NOMO-1 treated with DMSO at 0.1 percent for 48 hours (cell line): ENCODE measurements around the gene PYGO2.

Experiments
- DNase-seq: peaks from one replicate; lab custom pipeline; 2025; ENCODE audit not compliant: unreplicated experiment; lab: John Stamatoyannopoulos, UW

Gene PYGO2

DNA sequence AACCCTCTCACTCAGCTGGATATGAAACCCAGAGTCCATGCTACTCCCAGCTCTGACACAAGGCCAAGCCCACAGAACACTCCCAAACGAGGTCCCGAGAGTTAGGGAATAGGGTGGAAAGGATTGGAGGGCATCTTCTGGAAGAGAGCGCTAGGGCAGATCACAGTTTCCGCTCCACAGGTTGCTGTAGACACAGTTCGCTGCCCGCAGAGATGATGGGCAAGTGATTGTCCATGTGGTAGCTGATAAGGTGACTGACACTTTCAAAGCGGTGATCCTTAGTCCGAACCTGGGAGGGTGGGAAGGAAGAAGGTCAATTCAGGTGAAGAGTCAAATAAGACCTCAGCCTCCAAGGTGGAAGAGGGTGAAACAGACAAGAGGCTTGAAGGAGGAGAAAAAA lies 2.1 kb upstream of the PYGO2 start:
- DNase-seq = no peak

- DNase-seq = no peak
These were observed 1.3 kb upstream of the PYGO2 start for GRCh38 chr1:154962795-154963330.

GRCh38 chr1:154962156-154962749 lies 671 bp upstream of the PYGO2 start:
- peak; percentile 49 for DNase-seq

GRCh38 chr1:154960446-154961136 lies 991 bp downstream of the PYGO2 start:
- DNase-seq = no peak

GRCh38 chr1:154959426-154959780 lies 2.2 kb downstream of the PYGO2 start:
- DNase-seq = no peak

DNA sequence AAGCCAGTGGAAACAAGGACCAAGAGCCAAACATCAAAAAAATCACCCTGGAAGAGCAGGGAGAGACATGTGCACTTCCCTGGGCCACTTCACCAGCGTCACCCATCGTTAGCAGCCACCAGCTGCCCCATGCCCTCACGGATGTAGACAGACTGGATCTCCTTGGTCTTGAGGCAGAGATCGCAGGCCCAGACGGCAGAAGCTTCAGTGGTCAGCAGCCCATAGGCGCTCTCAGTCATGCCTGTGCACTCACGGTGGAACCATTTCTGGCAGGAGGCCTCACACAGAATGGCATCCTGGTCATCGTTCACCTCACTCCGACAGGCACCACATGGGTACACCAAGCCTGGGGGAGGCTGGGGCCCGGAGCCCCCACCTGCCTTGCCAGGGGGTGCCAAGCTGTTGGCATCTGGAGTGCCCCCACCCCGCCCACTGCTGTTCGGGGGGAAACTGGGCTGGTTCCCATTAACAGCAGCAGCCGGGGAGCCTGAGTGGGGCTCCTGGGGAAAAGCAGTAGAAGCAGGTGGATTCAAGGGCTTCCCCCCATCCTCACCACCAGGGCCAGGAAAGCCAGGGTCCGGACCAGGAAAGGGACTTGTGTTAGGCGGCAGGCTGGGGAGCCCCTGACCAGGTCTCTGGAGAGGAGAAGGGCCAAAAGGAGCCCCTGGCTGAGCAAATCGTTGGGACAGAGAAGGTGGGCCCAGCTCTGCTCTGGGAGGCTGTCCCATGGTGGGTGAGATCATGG lies 2.7 kb downstream of the PYGO2 start:
- no peak for DNase-seq

DNA sequence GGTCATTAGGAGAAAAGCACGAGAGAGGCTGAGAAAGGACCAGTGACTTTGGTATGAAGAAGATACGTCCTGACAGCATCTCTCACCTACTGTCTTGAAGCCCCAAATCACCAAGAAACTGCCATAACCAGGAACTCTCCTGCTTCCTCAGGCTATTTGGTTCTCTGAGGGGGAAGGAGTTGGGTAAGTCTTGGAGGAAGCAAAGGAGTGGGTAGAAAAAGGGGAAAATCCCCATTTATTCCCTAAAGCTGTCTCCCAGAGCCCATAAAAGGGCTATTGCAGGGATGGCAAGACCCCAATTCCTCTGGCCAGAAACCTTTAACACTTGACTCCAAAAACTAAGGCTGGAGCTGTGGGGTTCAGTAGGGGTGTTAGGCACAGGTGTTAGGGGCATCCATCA lies 3.5 kb downstream of the PYGO2 start:
- no peak for DNase-seq

GRCh38 chr1:154957091-154957657 lies 4.4 kb downstream of the PYGO2 start:
- DNase-seq = no peak

GRCh38 chr1:154956544-154956941 lies 5.0 kb downstream of the PYGO2 start:
- no peak for DNase-seq

GRCh38 chr1:154955718-154956543 lies 5.7 kb downstream of the PYGO2 start, which contains the start of gene PBXIP1:
Gene PBXIP1, minus strand, starts transcription at chr1:154956099. Its CDS starts 2,378 bp downstream, at chr1:154953721.
- DNase-seq = peak; percentile 89

DNA sequence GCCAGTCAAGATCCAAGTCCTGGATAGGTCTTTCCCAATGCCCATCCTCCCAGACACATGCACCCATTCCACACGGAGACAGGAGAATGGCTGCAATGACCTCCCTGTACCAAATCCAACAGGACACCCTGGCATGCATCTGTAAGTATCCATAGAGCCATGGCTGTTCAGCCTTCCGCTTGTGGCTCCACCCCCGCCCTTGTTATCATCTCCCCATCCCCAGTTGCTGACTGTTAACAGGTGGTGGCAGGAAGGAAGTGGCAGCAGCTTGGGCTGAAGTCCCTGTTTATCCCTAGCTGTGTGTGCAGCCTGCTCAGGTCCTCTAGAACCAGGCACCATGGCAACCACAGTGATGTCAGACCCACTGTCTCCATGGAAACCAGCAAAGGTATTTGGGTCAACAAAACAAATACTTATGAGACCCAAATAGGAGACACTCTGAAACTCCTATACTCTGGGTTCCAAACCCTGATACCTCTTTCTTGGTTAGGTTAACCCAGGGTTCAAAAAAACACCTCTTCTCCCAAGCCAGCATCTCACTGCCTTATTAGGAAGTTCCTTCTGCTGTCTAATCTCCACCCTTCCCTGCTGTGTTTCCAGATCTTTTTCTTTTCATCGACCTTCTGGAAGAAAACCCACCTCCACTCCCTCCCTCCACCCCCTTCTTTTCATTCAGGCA lies 6.4 kb downstream of the PYGO2 start:
- no peak for DNase-seq

- DNase-seq = no peak
These were observed 7.0 kb downstream of the PYGO2 start for GRCh38 chr1:154954541-154954940.

DNA sequence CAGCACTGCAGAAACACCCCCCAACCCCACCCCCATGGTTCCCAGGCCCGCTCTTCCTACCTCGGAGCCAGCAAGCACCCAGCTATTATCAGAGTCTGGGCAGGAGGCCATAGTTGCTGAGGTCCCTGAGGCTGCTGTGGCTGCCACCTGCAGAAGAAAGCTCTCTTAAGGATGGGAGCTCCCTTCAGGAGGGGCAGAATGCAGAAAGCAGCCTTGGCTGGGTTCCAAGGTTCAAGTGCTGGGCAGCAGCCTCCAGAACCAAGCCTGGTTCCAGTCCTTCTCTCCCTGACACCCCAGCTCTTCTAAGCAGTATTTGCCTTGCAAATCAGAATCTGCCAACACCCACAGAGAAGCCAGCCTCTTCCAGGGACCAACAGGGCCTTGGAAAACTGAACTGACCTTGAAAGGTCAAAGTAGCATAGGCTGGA lies 8.0 kb downstream of the PYGO2 start:
- DNase-seq = no peak

DNA sequence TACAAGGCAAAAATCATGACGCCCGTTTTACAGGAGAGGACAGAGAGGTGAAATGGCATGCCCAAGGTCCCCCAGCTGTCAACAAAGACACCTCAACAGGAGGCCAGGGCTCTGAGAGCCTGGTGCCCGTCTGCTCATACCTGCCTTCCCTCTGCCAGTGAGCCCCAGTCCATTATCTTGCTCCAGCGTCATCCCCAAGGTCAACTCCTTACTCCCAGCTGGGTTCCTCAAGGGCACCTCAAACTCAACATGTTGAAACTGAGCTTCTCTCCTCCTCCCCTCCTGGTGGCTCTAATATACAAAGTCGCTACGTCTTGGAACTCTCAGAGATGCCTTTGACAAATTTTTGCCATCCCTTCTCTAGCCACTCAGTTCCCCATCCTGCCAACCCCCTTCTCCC lies 8.9 kb downstream of the PYGO2 start:
- DNase-seq = no peak

DNA sequence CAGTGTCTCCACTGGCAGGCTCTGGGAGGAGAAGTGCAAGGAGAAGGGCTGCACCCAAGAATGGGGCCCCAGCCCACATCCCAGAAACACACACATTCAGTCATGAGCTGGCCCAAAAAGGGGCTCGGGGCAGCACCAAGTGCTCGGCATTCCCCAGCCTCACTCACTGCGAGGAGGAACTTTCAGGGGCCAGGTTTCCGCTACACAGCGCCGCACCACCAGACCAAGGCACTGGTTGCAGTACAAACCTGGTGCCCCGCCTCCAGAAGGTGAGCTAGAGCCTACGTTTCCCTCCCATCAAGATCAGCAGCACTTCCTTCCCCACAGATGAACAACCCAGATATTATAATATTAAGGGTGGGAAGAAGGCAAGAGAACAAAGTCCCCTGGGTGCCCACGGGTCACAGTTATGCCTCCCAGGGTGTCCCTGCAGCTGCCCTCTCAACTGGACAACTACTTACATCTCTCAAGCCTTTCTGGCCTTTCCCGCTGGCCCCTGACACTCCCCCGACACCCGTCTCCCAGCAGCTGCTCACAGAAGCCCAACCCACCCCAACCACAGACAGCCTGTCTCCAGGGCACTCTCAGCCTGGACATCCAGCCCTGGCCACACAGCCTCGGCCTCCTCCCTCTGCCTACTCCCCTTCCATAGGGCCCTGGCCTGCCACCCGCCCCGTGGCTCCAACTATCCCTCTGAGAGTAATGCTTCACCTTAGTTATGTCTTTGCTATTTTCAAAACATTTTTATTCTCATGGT lies 9.5 kb downstream of the PYGO2 start:
- no peak for DNase-seq

DNA sequence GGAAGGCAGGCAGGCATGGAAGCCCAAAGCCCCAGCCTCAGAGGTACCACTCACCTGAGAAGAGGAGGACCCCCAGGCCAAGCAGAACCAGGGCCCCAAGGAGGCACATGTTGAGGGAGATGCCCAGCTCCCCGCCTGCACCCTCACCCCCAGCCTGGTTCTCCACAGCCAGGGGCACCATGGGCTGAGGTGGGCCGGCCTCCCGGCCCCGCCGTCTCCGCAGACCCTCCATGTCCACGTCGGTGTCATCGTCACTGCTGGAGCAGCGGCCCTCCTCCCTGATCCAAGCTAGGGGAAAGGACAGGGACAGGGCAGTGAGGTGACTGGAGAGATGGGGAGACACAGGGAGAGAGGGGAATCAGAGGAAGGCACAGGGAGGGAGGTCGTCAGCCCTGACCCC lies 13.5 kb downstream of the PYGO2 start:
- no peak for DNase-seq

DNA sequence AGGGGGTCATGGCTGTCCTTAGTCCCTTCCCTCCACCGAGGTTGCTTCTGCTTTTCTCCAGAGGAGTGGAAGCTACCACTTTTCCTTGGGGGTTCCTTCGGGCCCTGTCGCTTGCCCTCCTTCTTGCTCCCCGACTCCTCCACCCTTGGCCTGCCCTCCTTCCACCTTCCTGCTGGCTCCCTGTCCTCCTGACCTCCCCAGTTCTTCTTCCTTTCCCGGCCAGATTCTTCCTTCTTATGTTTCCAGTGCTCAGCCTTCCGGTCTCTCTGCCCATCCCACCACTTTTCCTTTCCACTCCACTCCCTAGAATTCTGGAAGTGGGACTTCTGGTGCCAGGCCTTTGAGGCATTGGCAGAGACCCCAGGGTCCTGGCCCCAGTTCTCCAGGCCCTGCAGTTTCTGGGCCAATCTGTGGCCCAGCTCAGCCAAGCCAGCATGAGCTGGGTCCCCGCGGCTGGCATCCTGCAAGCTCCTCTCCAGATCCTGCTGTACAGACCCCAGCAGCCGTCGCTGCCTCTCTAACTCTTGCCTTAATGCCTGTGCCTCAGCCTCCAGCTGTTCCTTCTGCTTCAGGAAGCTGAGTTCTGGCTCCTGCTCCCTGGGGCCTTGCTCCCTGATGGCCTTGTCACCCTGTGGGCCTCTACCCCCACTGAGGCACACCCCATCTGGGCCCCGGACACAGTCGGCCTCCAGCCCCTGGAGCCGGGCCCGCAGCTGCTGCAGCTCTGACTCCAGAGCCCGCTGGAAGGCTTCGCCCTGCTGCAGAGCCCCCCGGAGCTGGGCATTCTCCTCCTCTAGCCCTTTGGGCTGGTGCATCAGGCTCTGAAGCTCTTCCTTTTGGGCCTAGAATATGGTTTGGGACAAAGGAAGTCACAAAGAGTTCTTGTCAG lies 15.4 kb downstream of the PYGO2 start:
- no peak for DNase-seq

GRCh38 chr1:154945160-154945961 lies 16.2 kb downstream of the PYGO2 start:
- DNase-seq = no peak
